HEK293 (cell line): ENCODE measurements around the gene INCA1.

ENCODE experiments used
- TCF7L2 ChIP-seq: IDR thresholded peaks from 2 replicates; pipeline ENCODE4 v1.6.1; 2011; ENCODE audit warnings: low read depth, mild to moderate bottlenecking, inconsistent platforms, low read length, moderate library complexity, borderline replicate concordance
- ZBTB10 ChIP-seq: fragments of 450-650 bp; formaldehyde crosslinking; IDR thresholded peaks from 2 replicates; pipeline ENCODE4 v1.5.1; 2016; ENCODE audit warnings: missing biosample characterization, missing genetic modification characterization
- ZNF311 ChIP-seq: fragments of 450-650 bp; formaldehyde crosslinking; IDR thresholded peaks from 2 replicates; pipeline ENCODE4 v1.5.1; 2017; ENCODE audit warnings: missing biosample characterization, missing genetic modification characterization, borderline replicate concordance
- ZNF626 ChIP-seq: fragments of 450-650 bp; sonication (Bioruptor Pico); formaldehyde crosslinking; IDR thresholded peaks from 2 replicates; pipeline ENCODE4 v1.5.1; 2018; ENCODE audit warnings: missing biosample characterization, missing genetic modification characterization, inconsistent platforms
- TF ChIP-seq, protein P1 (sequence below): fragments of 450-650 bp; formaldehyde crosslinking; IDR thresholded peaks from 2 replicates; pipeline ENCODE4 v1.5.1; 2016; ENCODE audit warnings: missing biosample characterization, missing genetic modification characterization

DNA sequence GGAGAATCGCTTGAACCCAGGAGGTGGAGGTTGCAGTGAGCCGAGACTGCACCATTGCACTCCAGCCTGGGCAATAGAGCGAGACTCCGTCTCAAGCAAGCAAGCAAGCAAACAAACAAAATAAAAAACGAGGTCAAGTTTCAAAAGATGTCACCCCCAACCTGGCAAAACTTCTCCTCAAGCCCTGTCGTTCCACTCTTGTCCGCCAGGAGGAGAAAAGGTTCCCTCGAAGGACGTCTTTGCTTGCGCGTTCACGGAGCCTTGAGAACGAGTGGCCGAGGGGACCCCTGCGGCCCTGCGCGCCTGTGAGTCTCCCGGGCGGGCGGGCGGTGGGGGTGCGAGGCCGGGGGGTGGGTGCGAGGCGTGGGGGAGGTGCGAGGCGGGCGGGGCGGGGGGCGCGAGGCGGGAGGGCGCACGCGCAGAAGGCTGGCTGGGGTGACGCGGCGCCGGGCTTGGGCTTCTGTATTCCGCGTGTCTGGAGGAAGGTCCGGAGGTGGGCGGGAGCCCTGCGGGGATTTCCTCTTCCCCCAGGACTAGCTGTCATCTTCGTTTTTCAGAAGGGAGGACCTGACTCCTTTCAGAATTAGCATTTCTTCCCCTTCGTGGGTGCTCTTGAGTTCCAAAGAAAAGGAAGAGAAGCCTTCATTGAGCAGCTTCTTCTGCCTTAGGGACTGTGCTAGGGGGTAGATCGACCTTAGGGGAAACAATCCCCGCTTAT is 34.2 kb upstream of the INCA1 start:
- TF ChIP-seq TCF7L2, result no peak
- TF ChIP-seq ZBTB10 (tag by site-specific recombination), result 0 out of 2 replicates have a peak, but pooled peaks have one; percentile 66
- TF ChIP-seq, protein P1, sequence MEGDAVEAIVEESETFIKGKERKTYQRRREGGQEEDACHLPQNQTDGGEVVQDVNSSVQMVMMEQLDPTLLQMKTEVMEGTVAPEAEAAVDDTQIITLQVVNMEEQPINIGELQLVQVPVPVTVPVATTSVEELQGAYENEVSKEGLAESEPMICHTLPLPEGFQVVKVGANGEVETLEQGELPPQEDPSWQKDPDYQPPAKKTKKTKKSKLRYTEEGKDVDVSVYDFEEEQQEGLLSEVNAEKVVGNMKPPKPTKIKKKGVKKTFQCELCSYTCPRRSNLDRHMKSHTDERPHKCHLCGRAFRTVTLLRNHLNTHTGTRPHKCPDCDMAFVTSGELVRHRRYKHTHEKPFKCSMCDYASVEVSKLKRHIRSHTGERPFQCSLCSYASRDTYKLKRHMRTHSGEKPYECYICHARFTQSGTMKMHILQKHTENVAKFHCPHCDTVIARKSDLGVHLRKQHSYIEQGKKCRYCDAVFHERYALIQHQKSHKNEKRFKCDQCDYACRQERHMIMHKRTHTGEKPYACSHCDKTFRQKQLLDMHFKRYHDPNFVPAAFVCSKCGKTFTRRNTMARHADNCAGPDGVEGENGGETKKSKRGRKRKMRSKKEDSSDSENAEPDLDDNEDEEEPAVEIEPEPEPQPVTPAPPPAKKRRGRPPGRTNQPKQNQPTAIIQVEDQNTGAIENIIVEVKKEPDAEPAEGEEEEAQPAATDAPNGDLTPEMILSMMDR (tag by site-specific recombination), result peak; percentile 73
- no peak for TF ChIP-seq ZNF626
- TF ChIP-seq ZNF311 (tag by site-specific recombination), result no peak
